Measurements from ENCODE around the gene ANO6. TPM values are rescaled to one million over a fixed set of nuclear protein-coding genes. Genes with fewer than 3 reads are reported as not detected.

The ANO6 gene
- total and polyA plus RNA-seq, 2 of the 4 experiments (the other 2 are of a cell fraction): 21.6 to 41.0 TPM

DNA sequence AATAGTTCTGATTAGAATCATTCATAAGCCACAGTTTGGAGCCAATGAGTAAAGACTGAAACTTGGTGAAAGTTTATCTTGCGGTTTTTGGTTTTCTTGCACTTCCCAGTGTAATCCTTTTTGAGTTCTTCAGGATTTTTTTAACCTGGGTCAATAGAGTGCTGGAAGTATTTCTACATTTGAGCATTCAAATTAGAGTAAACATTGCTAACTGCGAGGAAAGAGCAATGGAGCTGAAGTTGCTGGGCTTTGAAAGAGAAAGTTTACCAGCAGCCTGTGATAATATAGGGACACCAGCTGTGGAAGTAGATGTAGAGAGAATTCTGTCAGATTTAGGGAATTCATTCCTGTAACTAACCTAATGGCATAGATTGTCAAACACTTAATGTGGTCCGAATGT is 30.3 kb downstream of the ANO6 start:
- dilution Hi-C loops (cut with HindIII; ENCODE audit: low sequenced_read_pairs, unreplicated experiment): no loop called here
- Histone ChIP-seq H2BK15ac (ENCODE audit: low read depth, low read length) (no peak overlapping the region), H3K9me1 (ENCODE audit: insufficient read depth, low read length) (0 out of 2 replicates have a peak, but pooled peaks cover 3% of the 10 kb centered on the region), H4K5ac (ENCODE audit: low read depth, low read length) (no peak overlapping the region), H3K27ac (ENCODE audit: insufficient read depth, low read length) (no peak overlapping the region), H3K79me1 (ENCODE audit: low read depth in 1 of 2, low read length in 2 of 2) (peaks cover 21 to 67% of the 10 kb centered on the region in 2 experiments), H3K4me1 (ENCODE audit: control insufficient read depth, insufficient read depth, low read length) (no peaks in the 10 kb centered on the region), H2AFZ (replicated peaks; ENCODE audit: low read length, poor library complexity) (no peak overlapping the region), H3K18ac (ENCODE audit: low read depth, low read length) (no peak overlapping the region), H3K9me3 (ENCODE audit: control insufficient read depth, insufficient read depth, low read length) (no peaks in the 10 kb centered on the region), H2AK5ac (ENCODE audit: low read depth, low read length) (no peak overlapping the region), H3K9ac (ENCODE audit: low read depth, low read length) (peak overlapping the region; percentile 36; the same call in 1 of the 2 replicates), H4K91ac (ENCODE audit: insufficient read depth, low read depth, low read length) (no peak overlapping the region), H2AK9ac (replicated peaks; ENCODE audit: low read depth, low read length, poor library complexity) (no peak overlapping the region), H3K36me3 (ENCODE audit: control insufficient read depth, insufficient read depth, low read length) (no peaks in the 10 kb centered on the region), H3K27me3 (ENCODE audit: control insufficient read depth, insufficient read depth, low read length) (no peaks in the 10 kb centered on the region), H3K4me2 (ENCODE audit: low read depth, low read length) (peak overlapping the region; percentile 70; the same call in 1 of the 2 replicates), H2BK20ac (ENCODE audit: low read depth, low read length) (no peak overlapping the region), H2BK120ac (ENCODE audit: low read depth, low read length) (no peak overlapping the region), H3K14ac (replicated peaks; ENCODE audit: low read depth, low read length) (no peak overlapping the region), H2BK5ac (ENCODE audit: low read depth, low read length, poor library complexity, severe bottlenecking) (no peak overlapping the region), H3K4ac (ENCODE audit: low read depth, low read length) (no peak overlapping the region), H3K56ac (ENCODE audit: extremely low read depth, insufficient read depth, low read length) (no peak overlapping the region), H3K23ac (ENCODE audit: low read depth, low read length) (no peak overlapping the region), H3K4me3 (ENCODE audit: insufficient read depth, low read depth, low read length) (no peak overlapping the region), H4K20me1 (ENCODE audit: insufficient read depth, low read length) (peaks cover 20% of the 10 kb centered on the region; the same call in 1 of the 2 replicates), H4K8ac (ENCODE audit: low read depth in 2 of 2, low read length in 2 of 2) (no peak overlapping the region)
- ChIA-PET CTCF (no interaction called here), POLR2A (ENCODE audit: unreplicated experiment) (interaction anchor here (0.9 kb wide), 1 partner anchor 14 kb away, joined by 4 read pairs; no protein-coding TSS in a partner anchor)
- no CpG with 5 or more reads among the region's 3 CpGs for WGBS, 2 experiments (ENCODE audit: extremely low coverage in 2 of 2, insufficient read length in 1 of 2)
- ATAC-seq (ENCODE audit: low read depth) (peak; percentile 86), DNase-seq (peak; percentile 71)
- intact Hi-C loops (cut with micrococcal nuclease): no loop called here
- in situ Hi-C loops (cut with MboI; ENCODE audit: low sequenced_read_pairs): no loop called here
- BruUV-seq (replicated peaks): no TSS peak
- TF ChIP-seq CEBPB (IDR thresholded peaks at IDR 0.05; ENCODE audit: low read depth, low read length): 0 out of 2 replicates have a peak, but pooled peaks have one; percentile 25
- TF ChIP-seq FOS (IDR thresholded peaks at IDR 0.05; ENCODE audit: low read depth, low read length): no peak

All from IMR-90 (cell line).